HepG2 (cell line): ENCODE data around the gene RASIP1. TPM values are rescaled to one million over a fixed set of nuclear protein-coding genes. Genes with fewer than 3 reads are reported as not detected.

Source experiments
- ARHGAP35 ChIP-seq: sonication (generic); formaldehyde crosslinking; IDR thresholded peaks from 2 replicates; pipeline ENCODE4 v1.9.0; 2022; ENCODE audit warnings: mild to moderate bottlenecking, inconsistent platforms, moderate library complexity, missing genetic modification reagents, borderline replicate concordance
- ATF3 ChIP-seq: sonication (generic); formaldehyde crosslinking; IDR thresholded peaks from 2 replicates; pipeline ENCODE4 v1.4.0; 2020; ENCODE audit warnings: missing genetic modification reagents
- HNF1A ChIP-seq, 2 experiments: sonication (generic) in 1 of 2; formaldehyde crosslinking in 1 of 2; IDR thresholded peaks; 2 replicates each; pipeline versions ENCODE4 v1.4.0 to v1.6.1; 2016 to 2020; ENCODE audit warnings: borderline replicate concordance in 1 of 2, low read depth in 1 of 2, mild to moderate bottlenecking in 1 of 2, missing genetic modification reagents in 1 of 2
- HNF1B ChIP-seq: sonication (generic); formaldehyde crosslinking; IDR thresholded peaks from 2 replicates; pipeline ENCODE4 v1.5.1; 2020; ENCODE audit warnings: mild to moderate bottlenecking, moderate library complexity, missing genetic modification reagents
- IRX3 ChIP-seq: sonication (generic); formaldehyde crosslinking; IDR thresholded peaks from 2 replicates; pipeline ENCODE4 v1.8.1; 2023; ENCODE audit warnings: mild to moderate bottlenecking, low read depth, missing genetic modification reagents, borderline replicate concordance
- MED8 ChIP-seq: sonication (generic); formaldehyde crosslinking; IDR thresholded peaks from 2 replicates; pipeline ENCODE4 v1.8.1; 2023; ENCODE audit warnings: mild to moderate bottlenecking, missing genetic modification reagents; ENCODE audit not compliant: insufficient replicate concordance
- NFKB2 ChIP-seq: sonication (generic); formaldehyde crosslinking; IDR thresholded peaks from 2 replicates; pipeline ENCODE4 v1.4.0; 2020; ENCODE audit warnings: missing genetic modification reagents, borderline replicate concordance
- PRMT3 ChIP-seq: sonication (generic); formaldehyde crosslinking; IDR thresholded peaks from 2 replicates; pipeline ENCODE4 v1.8.1; 2022; ENCODE audit warnings: low read depth, mild to moderate bottlenecking, moderate library complexity, missing genetic modification reagents, borderline replicate concordance
- RBFOX2 ChIP-seq: fragments of 200-400 bp; formaldehyde crosslinking; IDR thresholded peaks from 2 replicates; pipeline ENCODE4 v1.6.1; 2017; ENCODE audit warnings: low read depth, mild to moderate bottlenecking, low read length
- RNF2 ChIP-seq: fragments of 450-650 bp; conservative IDR thresholded peaks from 2 replicates; pipeline ENCODE4 v1.6.1; 2016; ENCODE audit warnings: low read depth
- RXRB ChIP-seq: IDR thresholded peaks from 2 replicates; pipeline ENCODE4 v1.6.1; 2016; ENCODE audit warnings: borderline replicate concordance, missing genetic modification reagents, missing compliant biosample characterization
- TGIF2 ChIP-seq: IDR thresholded peaks from 2 replicates; pipeline ENCODE4 v1.6.1; 2016; ENCODE audit warnings: control low read depth, missing compliant biosample characterization
- ZFP91 ChIP-seq: sonication (generic); formaldehyde crosslinking; IDR thresholded peaks from 2 replicates; pipeline ENCODE4 v1.9.0; 2022; ENCODE audit warnings: missing genetic modification reagents, mild to moderate bottlenecking, borderline replicate concordance
- ZFYVE20 ChIP-seq: sonication (generic); formaldehyde crosslinking; IDR thresholded peaks from 2 replicates; pipeline ENCODE4 v1.8.0; 2023; ENCODE audit warnings: low read depth, mild to moderate bottlenecking, moderate library complexity, missing genetic modification reagents, borderline replicate concordance
- ZNF253 ChIP-seq: sonication (generic); formaldehyde crosslinking; IDR thresholded peaks from 2 replicates; pipeline ENCODE4 v1.8.0; 2022; ENCODE audit warnings: mild to moderate bottlenecking, missing genetic modification reagents, borderline replicate concordance
- ZNF33A ChIP-seq: sonication (generic); formaldehyde crosslinking; IDR thresholded peaks from 2 replicates; pipeline ENCODE4 v1.5.1; 2020; ENCODE audit warnings: missing genetic modification reagents, mild to moderate bottlenecking, moderate library complexity, borderline replicate concordance
- ZNF546 ChIP-seq: sonication (generic); formaldehyde crosslinking; conservative IDR thresholded peaks from 2 replicates; pipeline ENCODE4 v1.8.1; 2023; ENCODE audit warnings: mild to moderate bottlenecking, missing genetic modification reagents
- ZNF616 ChIP-seq: sonication (generic); formaldehyde crosslinking; IDR thresholded peaks from 2 replicates; pipeline ENCODE4 v1.5.0; 2020; ENCODE audit warnings: low read depth, mild to moderate bottlenecking, missing genetic modification reagents
- ZNF766 ChIP-seq: sonication (generic); formaldehyde crosslinking; IDR thresholded peaks from 2 replicates; pipeline ENCODE4 v1.5.0; 2020; ENCODE audit warnings: missing genetic modification reagents, borderline replicate concordance
- polyA plus RNA-seq, 8 experiments: library from polyadenylated mRNA; depleted of rRNA in 3 of 8; stranded (reverse) in 7 of 8; unstranded in 1 of 8; fragments of >200 nt; fragmentation: Illumina TruSeq in 4 of 8; extraction: Trizol in 4 of 8; gene quantifications; 2 replicates each; pipeline versions ENCODE4 v1.2.1 to v1.2.3, GENCODE V29; 2011 to 2016; ENCODE audit warnings: low read depth in 4 of 8, missing spikeins in 1 of 8, mixed read lengths in 1 of 8; ENCODE audit not compliant: insufficient read depth in 1 of 8
- total RNA-seq, 5 experiments: library from RNA; depleted of rRNA; stranded (reverse); fragments of >200 nt; fragmentation: Illumina TruSeq; extraction: Trizol; gene quantifications; 2 replicates each; pipeline ENCODE4 v1.2.3, GENCODE V29; 2016; ENCODE audit warnings: low read depth in 1 of 5

The RASIP1 gene
- total and polyA plus RNA-seq, 2 of the 13 experiments (the other 11 are each of a cell fraction or from before 2014, with no cell fraction given) = 0.44 to 0.58 TPM

- TF ChIP-seq HNF1A (IDR thresholded peaks at IDR 0.05; ENCODE audit: low read depth) (no peak), HNF1A (CRISPR knock-in tag; IDR thresholded peaks at IDR 0.05; ENCODE audit: borderline replicate concordance) (peak; percentile 43; the same call in 1 of the 2 replicates), RBFOX2 (no peak), HNF1B (peak; percentile 31; the same call in 1 of the 2 replicates), RNF2 (peak; percentile 79; the same call in 1 of the 2 replicates), TGIF2 (CRISPR knock-in tag) (0 out of 2 replicates have a peak, but pooled peaks have one; percentile 34), MED8 (CRISPR knock-in tag) (no peak), NFKB2 (CRISPR knock-in tag) (no peak; the same call in 1 of the 2 replicates), ARHGAP35 (CRISPR knock-in tag) (0 out of 2 replicates have a peak, but pooled peaks have one; percentile 40), ZNF33A (CRISPR knock-in tag) (no peak), ZFP91 (CRISPR knock-in tag) (peak; percentile 26; the same call in 1 of the 2 replicates), ZFYVE20 (CRISPR knock-in tag) (peak; percentile 96), RXRB (CRISPR knock-in tag) (peak; percentile 12; the same call in 1 of the 2 replicates), IRX3 (CRISPR knock-in tag) (peak; percentile 95; the same call in 1 of the 2 replicates), PRMT3 (CRISPR knock-in tag) (0 out of 2 replicates have a peak, but pooled peaks have one; percentile 59), ZNF766 (peak; percentile 63; the same call in 1 of the 2 replicates), ZNF616 (CRISPR knock-in tag) (no peak), ZNF253 (0 out of 2 replicates have a peak, but pooled peaks have one; percentile 23), ATF3 (no peak), ZNF546 (CRISPR knock-in tag) (peak; percentile 73; the same call in 1 of the 2 replicates)
Observed at GRCh38 chr19:48738557-48739403, 1.6 kb downstream of the RASIP1 start (continued).
